Endothelial cell of umbilical vein (primary cell): ENCODE measurements around the gene AMMECR1. TPM values are rescaled to one million over a fixed set of nuclear protein-coding genes. Genes with fewer than 3 reads are reported as not detected.

Experiments
- BruUV-seq: library from RNA; stranded (reverse); fragments of 400-500 nt; replicated peaks from 2 replicates; lab custom pipeline; 2021; lab: Mats Ljungman, UMichigan
- CTCF ChIA-PET: fragments of 300-600, 350-600 bp; sonication (Branson Sonifier 250); formaldehyde crosslinking; loops from one replicate; lab custom pipeline; 2021; ENCODE audit warnings: antibody characterized with exemption, inconsistent platforms; lab: Charles Lee
- POLR2A ChIA-PET: fragments of 300-600, 350-600 bp; sonication (Branson Sonifier 250); formaldehyde crosslinking; loops from one replicate; lab custom pipeline; 2021; ENCODE audit warnings: antibody characterized with exemption, inconsistent platforms; lab: Charles Lee
- DNase-seq: peaks from one replicate; pipeline ENCODE4 v3.0.0-alpha.2; 2011; ENCODE audit warnings: low read depth, low spot score
- FAIRE-seq: peaks from 2 replicates; lab custom pipeline; 2011; peaks lifted over from hg19 to GRCh38; lab: Jason Lieb, UNC
- H2AFZ ChIP-seq: 2 replicates; pipeline ENCODE4 v1.6.0; 2012; ENCODE audit warnings: low read depth, low read length, control low read depth, inconsistent platforms
- H3K27ac ChIP-seq: 2 replicates; pipeline ENCODE4 v1.5.1; 2011; ENCODE audit warnings: low read depth, mild to moderate bottlenecking, control low read depth, low read length, moderate library complexity; ENCODE audit not compliant: insufficient read depth
- H3K27me3 ChIP-seq, 2 experiments: 2 replicates each; pipeline versions ENCODE4 v1.6.0 to v1.6.1; 2011; ENCODE audit warnings: low read length in 2 of 2, mixed read lengths in 1 of 2; ENCODE audit not compliant: control insufficient read depth in 2 of 2, insufficient read depth in 2 of 2
- H3K36me3 ChIP-seq, 2 experiments: 2 replicates in 1 of 2; 3 replicates in 1 of 2; pipeline ENCODE4 v1.5.1; 2011; ENCODE audit warnings: low read length in 2 of 2, mild to moderate bottlenecking in 1 of 2, moderate library complexity in 1 of 2; ENCODE audit not compliant: control insufficient read depth in 2 of 2, insufficient read depth in 2 of 2; ENCODE audit errors: extremely low read depth in 1 of 2
- H3K4me1 ChIP-seq: 3 replicates; pipeline ENCODE4 v1.5.1; 2011; ENCODE audit warnings: mild to moderate bottlenecking, low read length; ENCODE audit not compliant: control insufficient read depth, insufficient read depth; ENCODE audit errors: extremely low read depth
- H3K4me2 ChIP-seq: 2 replicates; pipeline ENCODE4 v1.6.1; 2011; ENCODE audit warnings: low read length, control low read depth, mixed read lengths; ENCODE audit not compliant: insufficient read depth
- H3K4me3 ChIP-seq, 3 experiments: fragments of 200-600 bp in 1 of 3; sonication (generic), shearing (Covaris generic) in 1 of 3; replicated peaks in 1 of 3; 2 replicates each; pipeline ENCODE4 v1.5.1; 2011 to 2016; ENCODE audit warnings: control low read depth in 3 of 3, low read length in 3 of 3, mild to moderate bottlenecking in 2 of 3, inconsistent platforms in 1 of 3, low read depth in 1 of 3, moderate library complexity in 1 of 3; ENCODE audit not compliant: insufficient read depth in 1 of 3
- H3K79me2 ChIP-seq: 2 replicates; pipeline ENCODE4 v1.6.0; 2012; ENCODE audit warnings: low read length, inconsistent platforms; ENCODE audit not compliant: control insufficient read depth, insufficient read depth
- H3K9ac ChIP-seq: replicated peaks from 2 replicates; pipeline ENCODE3; 2011; ENCODE audit warnings: low read length, control low read depth; ENCODE audit not compliant: insufficient read depth; ENCODE audit errors: extremely low read depth
- H3K9me1 ChIP-seq: replicated peaks from 3 replicates; pipeline ENCODE4 v1.6.0; 2011; ENCODE audit warnings: mild to moderate bottlenecking, low read length; ENCODE audit not compliant: control insufficient read depth, insufficient read depth; ENCODE audit errors: extremely low read depth
- H3K9me3 ChIP-seq: replicated peaks from 2 replicates; pipeline ENCODE4 v1.5.1; 2012; ENCODE audit warnings: low read length, inconsistent platforms; ENCODE audit not compliant: control insufficient read depth, insufficient read depth
- H4K20me1 ChIP-seq: replicated peaks from 2 replicates; pipeline ENCODE3; 2011; ENCODE audit warnings: mild to moderate bottlenecking, low read length; ENCODE audit not compliant: control insufficient read depth, insufficient read depth; ENCODE audit errors: extremely low read depth
- CTCF ChIP-seq, 2 donors: IDR thresholded peaks; 1 replicate in 1 of 2; 2 replicates in 1 of 2; pipeline ENCODE4 v1.5.1; 2011; ENCODE audit warnings: low read length in 2 of 2, mild to moderate bottlenecking in 2 of 2, moderate library complexity in 2 of 2, control low read depth in 1 of 2, inconsistent platforms in 1 of 2, low read depth in 1 of 2; ENCODE audit not compliant: insufficient read depth in 1 of 2; ENCODE audit errors: extremely low read depth in 1 of 2
- EZH2 ChIP-seq: IDR thresholded peaks from 2 replicates; pipeline ENCODE4 v1.6.1; 2012; ENCODE audit warnings: borderline replicate concordance, low read depth, mild to moderate bottlenecking, moderate library complexity, low read length, inconsistent platforms; ENCODE audit not compliant: severe bottlenecking
- FOS ChIP-seq: IDR thresholded peaks from 2 replicates; pipeline ENCODE4 v1.6.1; 2011; ENCODE audit warnings: mild to moderate bottlenecking, low read length, moderate library complexity, borderline replicate concordance; ENCODE audit not compliant: insufficient read depth
- GATA2 ChIP-seq: IDR thresholded peaks from 2 replicates; pipeline ENCODE4 v1.7.0; 2011; ENCODE audit warnings: low read depth, mild to moderate bottlenecking, moderate library complexity, mixed read lengths, low read length; ENCODE audit not compliant: insufficient read length, insufficient read depth
- JUN ChIP-seq: IDR thresholded peaks from 2 replicates; pipeline ENCODE4 v1.6.1; 2011; ENCODE audit warnings: borderline replicate concordance, low read depth; ENCODE audit not compliant: insufficient read length, insufficient read depth
- MAX ChIP-seq: IDR thresholded peaks from 2 replicates; pipeline ENCODE4 v1.6.1; 2011; ENCODE audit not compliant: insufficient read depth, insufficient read length
- MYC ChIP-seq: IDR thresholded peaks from one replicate; pipeline ENCODE4 v1.6.1; 2011; ENCODE audit warnings: mild to moderate bottlenecking, low read depth, low read length
- POLR2A ChIP-seq: IDR thresholded peaks from 2 replicates; pipeline ENCODE4 v1.6.1; 2012; ENCODE audit warnings: low read depth, mild to moderate bottlenecking, control low read depth, low read length
- POLR2AphosphoS5 ChIP-seq: IDR thresholded peaks from 2 replicates; pipeline ENCODE4 v1.6.1; 2012; ENCODE audit warnings: low read depth, mild to moderate bottlenecking, control low read depth, low read length, moderate library complexity; ENCODE audit not compliant: insufficient read depth
- dilution Hi-C: fragments of 300-500 bp; cut with MboI; formaldehyde crosslinking; loops from one replicate; pipeline ENCODE4 v1.15.0; 2019; ENCODE audit warnings: low sequenced_read_pairs; ENCODE audit not compliant: extremely low pct_ligation_motif_present
- intact Hi-C: fragments of 100-400 bp; cut with micrococcal nuclease; formaldehyde crosslinking; loops from one replicate; pipeline ENCODE4 v1.10.0; 2022
- polyA plus RNA-seq, 4 experiments: library from polyadenylated mRNA; depleted of rRNA in 3 of 4; stranded (reverse) in 3 of 4; unstranded in 1 of 4; fragments of >200 nt; gene quantifications; 2 replicates each; pipeline versions ENCODE4 v1.2.1 to v1.2.3, GENCODE V29; 2011 to 2012; ENCODE audit warnings: missing spikeins in 1 of 4
- total RNA-seq: library from RNA; stranded (reverse); gene quantifications from 2 replicates; pipeline ENCODE4 v1.2.3, GENCODE V29; 2021

The AMMECR1 gene
- total and polyA plus RNA-seq, 2 donors (not counting 3 experiments of a cell fraction or from before 2014, with no cell fraction given), result 3.6 to 6.9 TPM

GRCh38 chrX:110194977-110195376 is 122.9 kb downstream of the AMMECR1 start:
- H2AFZ ChIP-seq, result no peak overlapping the region
- no peaks in the 10 kb centered on the region for H3K9me1 ChIP-seq
- H3K9me3 ChIP-seq, result no peaks in the 10 kb centered on the region
- no peaks in the 10 kb centered on the region for H3K79me2 ChIP-seq
- intact Hi-C loops (no loop called here), dilution Hi-C loops (no loop called here)
- ChIA-PET CTCF (no interaction called here), POLR2A (no interaction called here)
- no peak overlapping the region for H3K4me2 ChIP-seq
- H3K4me3 ChIP-seq, result no peak overlapping the region
- FAIRE-seq (no peak), DNase-seq (no peak)
- TF ChIP-seq POLR2A, result no peak
- no peak for TF ChIP-seq FOS
- TF ChIP-seq GATA2, result no peak
- TF ChIP-seq CTCF (IDR thresholded peaks at IDR 0.05; ENCODE audit: extremely low read depth in 1 of 2, insufficient read depth in 1 of 2, low read depth in 1 of 2, low read length in 2 of 2), result no peak
- TF ChIP-seq JUN, result no peak
- no peak for TF ChIP-seq POLR2AphosphoS5
- TF ChIP-seq MAX, result no peak
- TF ChIP-seq MYC, result no peak
- TF ChIP-seq EZH2, result no peak
- no peaks in the 10 kb centered on the region for H3K27me3 ChIP-seq
- H3K4me1 ChIP-seq, result no peaks in the 10 kb centered on the region
- H4K20me1 ChIP-seq, result no peaks in the 10 kb centered on the region
- no TSS peak for BruUV-seq
- no peak overlapping the region for H3K27ac ChIP-seq
- no peak overlapping the region for H3K9ac ChIP-seq
- H3K36me3 ChIP-seq, result no peaks in the 10 kb centered on the region
